Colonic mucosa (tissue), 4 donors: ENCODE data around the gene PHF24. TPM values are rescaled to one million over a fixed set of nuclear protein-coding genes. Genes with fewer than 3 reads are reported as not detected.

Experiments used
- DNase-seq: peaks from one replicate; pipeline ENCODE4 v3.0.0-alpha.2; 2020
- H3K27ac ChIP-seq: fragments of 200-600 bp; one replicate; pipeline ENCODE4 v1.8.0; 2021
- H3K27me3 ChIP-seq: fragments of 200-600 bp; one replicate; pipeline ENCODE4 v1.8.0; 2021
- H3K36me3 ChIP-seq: fragments of 200-600 bp; one replicate; pipeline ENCODE4 v1.8.0; 2021
- H3K4me1 ChIP-seq: fragments of 200-600 bp; one replicate; pipeline ENCODE4 v1.8.0; 2021; ENCODE audit warnings: mild to moderate bottlenecking
- H3K4me3 ChIP-seq: fragments of 200-600 bp; one replicate; pipeline ENCODE4 v1.8.0; 2021
- H3K9ac ChIP-seq, 2 donors: one replicate each; pipeline ENCODE4 v1.7.0; 2013; ENCODE audit warnings: control low read depth in 2 of 2, low read depth in 2 of 2, low read length in 2 of 2
- H3K9me3 ChIP-seq: fragments of 200-600 bp; one replicate; pipeline ENCODE4 v1.8.0; 2021
- CTCF ChIP-seq: fragments of 200-600 bp; IDR thresholded peaks from one replicate; pipeline ENCODE4 v1.8.0; 2022; ENCODE audit warnings: antibody characterized with exemption, mild to moderate bottlenecking
- intact Hi-C: fragments of 100-400 bp; cut with DNase I; formaldehyde crosslinking; loops from one replicate; pipeline ENCODE4 v1.14.1; 2022
- total RNA-seq, 2 donors: library from RNA; stranded (reverse); fragmentation: NEBNext Ultra II Directional in 1 of 2; extraction: Animal tissue kit (Norgen Biotek cat#: 25700) in 1 of 2; gene quantifications; one replicate each; pipeline ENCODE4 v1.2.1, GENCODE V29; 2021
- donor health status: healthy.
- donor health status: DM: no; HTN: no; CAD: no.
- donor health status: DM: no; HTN: no; CAD: no.

The PHF24 gene
- total RNA-seq, 2 donors from 2014 or later: 0.64 TPM; not detected in 1

GRCh38 chr9:34996181-34996904 lies 38.3 kb downstream of the PHF24 start:
- Histone ChIP-seq H3K27me3 (no peaks in the 10 kb centered on the region), H3K36me3 (no peaks in the 10 kb centered on the region), H3K9me3 (no peaks in the 10 kb centered on the region), H3K9ac (no peak overlapping the region), H3K27ac (no peak overlapping the region), H3K4me1 (no peaks in the 10 kb centered on the region), H3K4me3 (no peak overlapping the region)
- DNase-seq: no peak
- no peak for TF ChIP-seq CTCF
- intact Hi-C loops: no loop called here

GRCh38 chr9:34996905-34997279 lies 38.8 kb downstream of the PHF24 start:
- no peak overlapping the region for H3K9ac ChIP-seq
- H3K27ac ChIP-seq: no peak overlapping the region
- no peaks in the 10 kb centered on the region for H3K4me1 ChIP-seq

GRCh38 chr9:34997379-34997781 lies 39.3 kb downstream of the PHF24 start:
- intact Hi-C loops: no loop called here
- no peaks in the 10 kb centered on the region for H3K4me1 ChIP-seq
- no peak overlapping the region for H3K27ac ChIP-seq
- no peak for TF ChIP-seq CTCF
- DNase-seq: no peak
- H3K27me3 ChIP-seq: no peaks in the 10 kb centered on the region
- H3K4me3 ChIP-seq: no peak overlapping the region
- H3K36me3 ChIP-seq: no peaks in the 10 kb centered on the region
- no peak overlapping the region for H3K9ac ChIP-seq
- H3K9me3 ChIP-seq: no peaks in the 10 kb centered on the region

More at GRCh38 chr9:34996905-34997279, 38.8 kb downstream of the PHF24 start:
- intact Hi-C loops: no loop called here
- H3K9me3 ChIP-seq: no peaks in the 10 kb centered on the region
- TF ChIP-seq CTCF: no peak
- H3K4me3 ChIP-seq: no peak overlapping the region
- no peak for DNase-seq
- H3K27me3 ChIP-seq: no peaks in the 10 kb centered on the region
- no peaks in the 10 kb centered on the region for H3K36me3 ChIP-seq

GRCh38 chr9:34998266-34998665 lies 40.2 kb downstream of the PHF24 start:
- Histone ChIP-seq H3K4me1 (no peaks in the 10 kb centered on the region), H3K27ac (no peak overlapping the region), H3K4me3 (no peak overlapping the region), H3K9ac (no peak overlapping the region), H3K27me3 (no peaks in the 10 kb centered on the region), H3K36me3 (no peaks in the 10 kb centered on the region), H3K9me3 (no peaks in the 10 kb centered on the region)
- no peak for DNase-seq
- no peak for TF ChIP-seq CTCF
- intact Hi-C loops: no loop called here

GRCh38 chr9:34999576-34999975 lies 41.5 kb downstream of the PHF24 start:
- TF ChIP-seq CTCF: no peak
- H3K9me3 ChIP-seq: no peaks in the 10 kb centered on the region
- DNase-seq: no peak
- no peak overlapping the region for H3K4me3 ChIP-seq
- no peak overlapping the region for H3K27ac ChIP-seq
- no peaks in the 10 kb centered on the region for H3K27me3 ChIP-seq
- no peaks in the 10 kb centered on the region for H3K36me3 ChIP-seq
- intact Hi-C loops: no loop called here
- no peaks in the 10 kb centered on the region for H3K4me1 ChIP-seq
- H3K9ac ChIP-seq: no peak overlapping the region
